ENCODE results near the gene MIOS.
"Not testable (repeated sequence)": the region's sequence is repeated elsewhere in the genome, so short reads cannot be mapped to it uniquely, and the experiment has no call there.

MIOS gene

DNA sequence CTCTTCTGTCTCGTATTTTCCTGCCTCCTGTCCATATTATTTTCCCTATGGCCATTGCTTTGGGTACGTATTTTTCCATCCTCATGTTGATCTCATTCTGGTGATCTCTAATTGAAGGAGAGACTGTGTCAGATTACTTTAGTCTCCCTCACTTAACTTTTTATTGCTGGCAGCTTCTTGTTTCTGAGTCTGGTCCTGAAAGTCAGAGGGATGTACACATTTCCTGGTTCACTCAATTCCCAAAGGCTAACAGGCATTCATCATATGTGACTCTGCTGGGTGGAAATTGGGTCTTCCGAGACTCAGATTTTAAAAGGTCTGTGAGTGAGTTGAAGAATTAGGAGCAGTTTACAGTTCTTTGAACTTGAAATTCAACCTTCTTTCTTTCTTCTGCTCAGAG lies 84.8 kb downstream of the MIOS start:
- no peak for DNase-seq

DNA sequence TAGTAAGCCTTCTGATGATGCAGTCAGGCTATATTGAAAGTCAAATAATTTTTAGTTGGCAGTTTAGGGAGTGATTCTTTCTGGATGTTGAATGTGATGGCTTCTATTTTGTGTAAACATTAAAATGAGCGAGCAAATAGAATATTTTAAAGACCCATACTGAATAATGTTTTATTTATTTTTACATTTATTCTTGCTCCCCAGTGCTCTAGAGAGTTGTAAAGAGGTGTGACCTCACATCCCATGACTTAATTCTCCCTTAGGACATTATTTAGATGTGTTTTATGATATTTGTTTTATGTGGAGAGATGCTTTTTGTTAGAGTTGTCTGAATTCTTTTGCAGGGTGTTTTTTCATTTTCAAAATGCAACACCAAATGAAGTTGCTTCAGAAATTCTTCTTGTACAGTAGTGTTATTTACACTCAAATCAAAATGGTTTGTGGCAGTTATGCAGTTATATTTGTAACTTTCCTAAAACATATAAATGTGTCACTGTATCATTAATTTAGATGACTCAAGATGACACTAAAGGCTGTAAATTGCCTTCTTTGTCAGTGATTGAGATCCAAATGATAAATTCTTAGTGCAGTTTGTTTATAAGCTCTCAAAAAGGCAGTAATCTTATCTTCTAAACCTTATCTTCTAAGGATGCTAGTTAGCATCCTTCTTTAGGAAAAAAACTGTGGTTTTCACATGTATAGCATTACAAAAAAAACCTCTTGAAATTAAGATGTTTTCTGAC lies 86.3 kb downstream of the MIOS start:
- DNase-seq = no peak

DNA sequence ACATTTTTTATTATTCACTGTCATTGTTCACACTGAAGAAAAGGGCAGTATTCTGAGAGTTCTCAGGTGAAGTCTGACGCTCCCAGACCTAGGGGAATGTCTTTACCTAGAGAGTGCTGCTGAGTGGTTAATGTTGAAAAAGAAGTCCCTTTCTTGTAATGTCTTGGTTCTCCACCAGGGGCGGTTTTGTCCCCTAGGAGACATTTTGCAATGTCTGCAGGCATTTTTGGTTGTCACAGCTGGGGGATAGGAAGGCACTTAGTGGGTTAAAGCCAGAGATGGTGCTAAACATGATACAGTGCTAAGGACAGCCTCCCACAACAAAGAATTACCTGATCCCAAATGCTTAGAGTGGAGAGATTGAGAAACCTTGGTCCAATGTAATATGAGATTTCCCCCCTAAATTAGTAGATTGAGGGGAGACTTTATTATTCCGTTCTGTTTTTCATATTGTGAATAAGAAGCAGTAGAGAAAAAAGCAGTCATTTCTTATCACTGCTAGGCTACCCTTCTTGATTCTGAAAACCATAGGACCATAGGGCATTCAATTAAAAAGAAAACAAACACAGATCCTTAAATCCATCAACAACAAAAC lies 87.0 kb downstream of the MIOS start:
- DNase-seq = no peak

DNA sequence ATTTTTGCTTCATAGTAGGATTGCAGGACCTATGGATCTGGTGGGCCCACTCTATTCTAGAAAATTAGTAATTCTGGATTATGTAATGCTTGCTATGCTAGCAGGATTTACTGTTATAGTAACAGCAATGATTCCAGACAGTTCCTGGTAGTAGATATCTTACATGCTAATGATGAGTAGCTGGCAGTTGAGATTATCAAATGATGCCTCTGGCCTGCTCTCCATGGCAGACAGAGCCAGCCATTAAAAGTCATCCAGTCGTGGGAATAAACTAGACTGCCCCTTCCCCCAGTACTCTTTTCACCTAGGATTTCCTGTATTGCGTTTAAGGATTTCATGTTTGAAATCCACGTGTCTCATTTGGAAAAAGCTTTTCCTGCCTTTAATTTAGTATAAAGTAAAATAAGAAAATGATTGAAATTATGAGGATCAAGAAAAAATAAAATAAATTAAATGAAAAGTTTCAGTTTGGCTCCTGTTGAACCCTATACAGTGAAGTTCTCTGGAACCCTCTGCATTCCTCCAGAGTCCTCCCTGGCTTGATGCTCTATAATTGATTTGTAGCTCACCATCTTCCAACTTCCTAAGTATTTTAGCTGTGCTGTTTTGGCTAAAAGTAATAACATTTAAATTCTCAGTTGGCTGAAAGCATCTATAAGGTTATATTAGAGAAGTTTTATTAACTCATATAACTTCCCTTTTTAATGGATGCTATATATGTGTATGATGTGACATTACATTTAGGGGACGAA lies 88.5 kb downstream of the MIOS start:
- DNase-seq = no peak

DNA sequence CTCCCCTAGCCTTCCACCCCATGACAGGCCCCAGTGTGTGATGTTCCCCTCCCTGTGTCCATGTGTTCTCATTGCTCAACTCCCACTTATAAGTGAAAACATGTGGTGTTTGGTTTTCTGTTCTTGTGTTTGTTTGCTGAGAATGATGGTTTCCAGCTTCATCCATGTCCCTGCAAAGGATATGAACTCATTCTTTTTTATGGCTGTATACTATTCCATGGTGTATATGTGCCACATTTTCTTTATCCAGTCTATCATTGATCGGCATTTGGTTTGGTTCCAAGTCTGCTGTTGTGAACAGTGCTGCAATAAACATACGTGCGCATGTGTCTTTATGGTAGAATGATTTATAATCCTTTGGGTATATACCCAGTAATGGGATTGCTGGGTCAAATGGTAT lies 89.8 kb downstream of the MIOS start:
- DNase-seq = not testable (repeated sequence)
